Neural progenitor cell (in vitro differentiated cells): ENCODE data around the gene HS3ST3A1.

Experiments used
- CTCF ChIP-seq: fragments of 200-600 bp; sonication (generic); IDR thresholded peaks from 2 replicates; pipeline ENCODE4 v1.5.1; 2017; ENCODE audit warnings: antibody characterized with exemption, mild to moderate bottlenecking
- EZH2phosphoT487 ChIP-seq: fragments of 200-600 bp; sonication (generic); IDR thresholded peaks from 2 replicates; pipeline ENCODE4 v1.6.1; 2017; ENCODE audit warnings: antibody characterized with exemption

GRCh38 chr17:13582776-13583547 is 18.8 kb downstream of the HS3ST3A1 start:
- no peak for TF ChIP-seq CTCF
- TF ChIP-seq EZH2phosphoT487, result no peak
